GM21390 (cell line): ENCODE measurements around the gene CPSF4.

ENCODE experiments used
- ATAC-seq: cut with Tn5 transposase; IDR thresholded peaks from one replicate; pipeline ENCODE4 v1.9.1; 2021; ENCODE audit not compliant: unreplicated experiment

Gene CPSF4

GRCh38 chr7:99438573-99439480 lies at the start of gene CPSF4, which contains the start of gene PTCD1:
CPSF4 (plus strand) TSS chr7:99438943; CDS start chr7:99439083, 140 bp downstream.
PTCD1 (minus strand) TSS chr7:99438798; CDS start chr7:99435242, 3,556 bp downstream.
- ATAC-seq = peak; percentile 86

GRCh38 chr7:99389772-99390171 lies 49.0 kb upstream of the CPSF4 start:
- no peak for ATAC-seq

- no peak for ATAC-seq
Observed at GRCh38 chr7:99390941-99391602, 47.7 kb upstream of the CPSF4 start.

- ATAC-seq = no peak
Observed at GRCh38 chr7:99392046-99392445, 46.7 kb upstream of the CPSF4 start.

- no peak for ATAC-seq
Observed at GRCh38 chr7:99392659-99393354, 45.9 kb upstream of the CPSF4 start.

GRCh38 chr7:99393355-99394187 lies 45.2 kb upstream of the CPSF4 start:
- no peak for ATAC-seq

GRCh38 chr7:99394188-99394502 lies 44.6 kb upstream of the CPSF4 start:
- no peak for ATAC-seq

- ATAC-seq = no peak
Observed at GRCh38 chr7:99395616-99396327, 43.0 kb upstream of the CPSF4 start.

GRCh38 chr7:99396418-99397296 lies 42.1 kb upstream of the CPSF4 start:
- no peak for ATAC-seq

- ATAC-seq = no peak
Observed at GRCh38 chr7:99397297-99397983, 41.3 kb upstream of the CPSF4 start.

- ATAC-seq = no peak
Observed at GRCh38 chr7:99398891-99399445, 39.8 kb upstream of the CPSF4 start.

- no peak for ATAC-seq
Observed at GRCh38 chr7:99399597-99399996, 39.1 kb upstream of the CPSF4 start.

- no peak for ATAC-seq
Observed at GRCh38 chr7:99402854-99403253, 35.9 kb upstream of the CPSF4 start.

- ATAC-seq = no peak
Observed at GRCh38 chr7:99403764-99404163, 35.0 kb upstream of the CPSF4 start.

GRCh38 chr7:99404235-99404976 lies 34.3 kb upstream of the CPSF4 start:
- ATAC-seq = no peak

GRCh38 chr7:99404977-99405320 lies 33.8 kb upstream of the CPSF4 start:
- ATAC-seq = no peak

- ATAC-seq = no peak
Observed at GRCh38 chr7:99406557-99406956, 32.2 kb upstream of the CPSF4 start.
